Activated T-cell treated with anti-CD3 and anti-CD28 coated beads, Interleukin-2, amount 50 U/mL, for 4 hours (primary cell): ENCODE results near the gene SNAI3. TPM values are rescaled to one million over a fixed set of nuclear protein-coding genes. Genes with fewer than 3 reads are reported as not detected.
A peak's percentile ranks its signal among the peaks of the same experiment; 100 is the strongest.

Experiments used
- ATAC-seq, 2 donors: fragments of 200-7000 bp; cut with Tn5 transposase; one replicate each; pipeline ENCODE4 v1.10.0; 2021
- DNase-seq: peaks from one replicate; pipeline ENCODE4 v3.0.0-alpha.2; 2020
- H3K27me3 Mint-ChIP-seq: one replicate; pipeline ENCODE4 v1.8.0; 2021; ENCODE audit warnings: low read depth, mixed read lengths
- H3K36me3 Mint-ChIP-seq: one replicate; pipeline ENCODE4 v1.8.0; 2022; ENCODE audit warnings: mixed read lengths; ENCODE audit not compliant: insufficient read depth
- H3K4me1 Mint-ChIP-seq: one replicate; pipeline ENCODE4 v1.8.0; 2021; ENCODE audit warnings: low read depth, mixed read lengths
- H3K4me3 Mint-ChIP-seq: one replicate; pipeline ENCODE4 v1.8.0; 2021; ENCODE audit warnings: mild to moderate bottlenecking, moderate library complexity, mixed read lengths
- H3K9me3 Mint-ChIP-seq: one replicate; pipeline ENCODE4 v1.8.0; 2021; ENCODE audit warnings: mixed read lengths
- total RNA-seq, 3 donors: library from RNA; stranded (reverse); gene quantifications; one replicate each; pipeline ENCODE4 v1.2.1, GENCODE V29; 2021

The SNAI3 gene
- total RNA-seq, 3 donors from 2014 or later, result 0.90 to 1.3 (median 1.2) TPM

GRCh38 chr16:88703486-88704309 is 17.4 kb upstream of the SNAI3 start:
- H3K9me3 Mint-ChIP-seq, result no peaks in the 10 kb centered on the region
- H3K36me3 Mint-ChIP-seq, result no peaks in the 10 kb centered on the region
- peaks cover 61% of the 10 kb centered on the region for H3K4me1 Mint-ChIP-seq
- ATAC-seq (peak; percentile 9 to 12), DNase-seq (peak; percentile 57)
- H3K27me3 Mint-ChIP-seq, result no peaks in the 10 kb centered on the region
- H3K4me3 Mint-ChIP-seq, result peak overlapping the region; percentile 91

GRCh38 chr16:88702371-88703210 is 16.3 kb upstream of the SNAI3 start:
- Mint-ChIP-seq H3K4me1 (peaks cover 66% of the 10 kb centered on the region), H3K9me3 (no peaks in the 10 kb centered on the region), H3K27me3 (no peaks in the 10 kb centered on the region), H3K4me3 (peak overlapping the region; percentile 91), H3K36me3 (peaks cover 2% of the 10 kb centered on the region)
- no peak for ATAC-seq
- no peak for DNase-seq

- H3K27me3 Mint-ChIP-seq, result no peaks in the 10 kb centered on the region
- ATAC-seq (no peak), DNase-seq (no peak)
- H3K4me3 Mint-ChIP-seq, result peak overlapping the region; percentile 91
- no peaks in the 10 kb centered on the region for H3K9me3 Mint-ChIP-seq
- peaks cover 61% of the 10 kb centered on the region for H3K4me1 Mint-ChIP-seq
- H3K36me3 Mint-ChIP-seq, result peaks cover 2% of the 10 kb centered on the region
Measured at GRCh38 chr16:88701581-88702370, 15.5 kb upstream of the SNAI3 start.

GRCh38 chr16:88700636-88701482 is 14.6 kb upstream of the SNAI3 start:
- H3K36me3 Mint-ChIP-seq, result peaks cover 2% of the 10 kb centered on the region
- peak overlapping the region; percentile 91 for H3K4me3 Mint-ChIP-seq
- DNase-seq (peak; percentile 95), ATAC-seq (peak; percentile 81)
- H3K4me1 Mint-ChIP-seq, result peaks cover 61% of the 10 kb centered on the region
- H3K9me3 Mint-ChIP-seq, result no peaks in the 10 kb centered on the region
- no peaks in the 10 kb centered on the region for H3K27me3 Mint-ChIP-seq

- Mint-ChIP-seq H3K4me3 (peak overlapping the region; percentile 91), H3K9me3 (no peaks in the 10 kb centered on the region), H3K4me1 (peaks cover 59% of the 10 kb centered on the region), H3K36me3 (peaks cover 2% of the 10 kb centered on the region), H3K27me3 (no peaks in the 10 kb centered on the region)
- DNase-seq (no peak), ATAC-seq (no peak)
Measured at GRCh38 chr16:88700322-88700635, 14.0 kb upstream of the SNAI3 start.

GRCh38 chr16:88699180-88699579 is 12.9 kb upstream of the SNAI3 start:
- no peaks in the 10 kb centered on the region for H3K9me3 Mint-ChIP-seq
- H3K4me3 Mint-ChIP-seq, result no peak overlapping the region
- DNase-seq, result no peak
- ATAC-seq, result no peak
- H3K4me1 Mint-ChIP-seq, result peaks cover 51% of the 10 kb centered on the region
- H3K27me3 Mint-ChIP-seq, result no peaks in the 10 kb centered on the region
- H3K36me3 Mint-ChIP-seq, result peaks cover 2% of the 10 kb centered on the region

- Mint-ChIP-seq H3K36me3 (peaks cover 2% of the 10 kb centered on the region), H3K4me3 (no peak overlapping the region), H3K4me1 (peaks cover 47% of the 10 kb centered on the region), H3K9me3 (no peaks in the 10 kb centered on the region), H3K27me3 (no peaks in the 10 kb centered on the region)
- ATAC-seq (no peak), DNase-seq (no peak)
Measured at GRCh38 chr16:88698646-88699045, 12.3 kb upstream of the SNAI3 start.

- no peak for DNase-seq
Measured at GRCh38 chr16:88697831-88698615, 11.7 kb upstream of the SNAI3 start.

GRCh38 chr16:88697116-88697830 is 11.0 kb upstream of the SNAI3 start:
- H3K27me3 Mint-ChIP-seq, result no peaks in the 10 kb centered on the region
- H3K9me3 Mint-ChIP-seq, result no peaks in the 10 kb centered on the region
- ATAC-seq, result no peak
- H3K4me3 Mint-ChIP-seq, result no peak overlapping the region
- no peak for DNase-seq
- peaks cover 2% of the 10 kb centered on the region for H3K36me3 Mint-ChIP-seq
- peaks cover 43% of the 10 kb centered on the region for H3K4me1 Mint-ChIP-seq

More at GRCh38 chr16:88697831-88698615, 11.7 kb upstream of the SNAI3 start:
- peaks cover 43% of the 10 kb centered on the region for H3K4me1 Mint-ChIP-seq
- no peak overlapping the region for H3K4me3 Mint-ChIP-seq
- no peaks in the 10 kb centered on the region for H3K9me3 Mint-ChIP-seq
- H3K27me3 Mint-ChIP-seq, result no peaks in the 10 kb centered on the region
- ATAC-seq, result no peak
- peaks cover 2% of the 10 kb centered on the region for H3K36me3 Mint-ChIP-seq

- Mint-ChIP-seq H3K36me3 (peaks cover 2% of the 10 kb centered on the region), H3K9me3 (no peaks in the 10 kb centered on the region), H3K27me3 (no peaks in the 10 kb centered on the region), H3K4me1 (peaks cover 43% of the 10 kb centered on the region), H3K4me3 (no peak overlapping the region)
- DNase-seq (no peak), ATAC-seq (no peak)
Measured at GRCh38 chr16:88696441-88696840, 10.1 kb upstream of the SNAI3 start.

- Mint-ChIP-seq H3K4me1 (peaks cover 47% of the 10 kb centered on the region), H3K4me3 (no peak overlapping the region), H3K36me3 (peaks cover 2% of the 10 kb centered on the region), H3K9me3 (no peaks in the 10 kb centered on the region), H3K27me3 (no peaks in the 10 kb centered on the region)
- ATAC-seq (no peak), DNase-seq (no peak)
Measured at GRCh38 chr16:88695753-88696152, 9.4 kb upstream of the SNAI3 start.

- no peak for ATAC-seq
- no peak for DNase-seq
- H3K4me3 Mint-ChIP-seq, result no peak overlapping the region
- peaks cover 50% of the 10 kb centered on the region for H3K4me1 Mint-ChIP-seq
- H3K9me3 Mint-ChIP-seq, result no peaks in the 10 kb centered on the region
- peaks cover 2% of the 10 kb centered on the region for H3K36me3 Mint-ChIP-seq
- H3K27me3 Mint-ChIP-seq, result no peaks in the 10 kb centered on the region
Measured at GRCh38 chr16:88695218-88695617, 8.9 kb upstream of the SNAI3 start.
